HFF-Myc (cell line): ENCODE results near the gene POC1A.

Experiments used
- DNase-seq: peaks from one replicate; pipeline ENCODE4 v3.0.0-alpha.2; 2011; ENCODE audit warnings: low read depth; ENCODE audit errors: extremely low read depth
- H3K4me3 ChIP-seq: replicated peaks from 2 replicates; pipeline ENCODE4 v1.5.1; 2011; ENCODE audit warnings: low read depth, mild to moderate bottlenecking, control low read depth, low read length
- CTCF ChIP-seq: IDR thresholded peaks from 2 replicates; pipeline ENCODE4 v1.5.1; 2012; ENCODE audit warnings: mild to moderate bottlenecking, low read depth, low read length, control low read depth; ENCODE audit errors: missing control alignments

The POC1A gene

GRCh38 chr3:52110502-52110901, 43.7 kb downstream of the POC1A start:
- TF ChIP-seq CTCF = no peak
- DNase-seq = no peak
- H3K4me3 ChIP-seq = no peak overlapping the region

- TF ChIP-seq CTCF = no peak
- DNase-seq = no peak
- no peak overlapping the region for H3K4me3 ChIP-seq
These were observed 44.5 kb downstream of the POC1A start for GRCh38 chr3:52109611-52110301.

- no peak for DNase-seq
- TF ChIP-seq CTCF = peak; percentile 22
- H3K4me3 ChIP-seq = no peak overlapping the region
These were observed 45.7 kb downstream of the POC1A start for GRCh38 chr3:52108302-52109232.

GRCh38 chr3:52106951-52107611, 47.1 kb downstream of the POC1A start:
- no peak for DNase-seq
- no peak for TF ChIP-seq CTCF
- H3K4me3 ChIP-seq = no peak overlapping the region

GRCh38 chr3:52104684-52105640, 49.3 kb downstream of the POC1A start:
- no peak for TF ChIP-seq CTCF
- DNase-seq = no peak
- no peak overlapping the region for H3K4me3 ChIP-seq

- no peak for TF ChIP-seq CTCF
- no peak for DNase-seq
- H3K4me3 ChIP-seq = no peak overlapping the region
These were observed 51.3 kb downstream of the POC1A start for GRCh38 chr3:52102934-52103333.
